Measurements from ENCODE around the gene CLEC4A.

- TF ChIP-seq CTCF (IDR thresholded peaks at IDR 0.05) (peak; percentile 88 to 99 (median 96)), POLR2A (IDR thresholded peaks at IDR 0.05) (no peak)
These were observed 14.5 kb upstream of the CLEC4A start for GRCh38 chr12:8108808-8109398.
